CD4-positive, CD25-positive, alpha-beta regulatory T cell (primary cell): ENCODE results near the gene EFHC1. TPM values are rescaled to one million over a fixed set of nuclear protein-coding genes. Genes with fewer than 3 reads are reported as not detected.

Source experiments
- ATAC-seq, 2 donors: fragments of 150-1000 bp; cut with Tn5 transposase; one replicate each; pipeline ENCODE4 v1.10.0; 2021; ENCODE audit warnings: low read depth in 2 of 2, moderate number of reproducible peaks in 2 of 2, moderate library complexity in 1 of 2
- DNase-seq, 3 donors: peaks; one replicate each; pipeline versions ENCODE4 v3.0.0 to v3.0.0-alpha.2; 2012 to 2022; ENCODE audit warnings: mixed read lengths in 1 of 3
- H3K27ac ChIP-seq: one replicate; pipeline ENCODE4 v1.7.0; 2013; ENCODE audit warnings: mild to moderate bottlenecking, low read length; ENCODE audit not compliant: insufficient read depth, poor library complexity, severe bottlenecking
- H3K27me3 ChIP-seq: one replicate; pipeline ENCODE4 v1.7.0; 2013; ENCODE audit warnings: low read length; ENCODE audit not compliant: control insufficient read depth, insufficient read depth
- H3K36me3 ChIP-seq: one replicate; pipeline ENCODE4 v1.7.0; 2013; ENCODE audit warnings: mild to moderate bottlenecking, low read length, moderate library complexity; ENCODE audit not compliant: control insufficient read depth, insufficient read depth
- H3K4me1 ChIP-seq: 2 replicates; pipeline ENCODE4 v1.7.0; 2013; ENCODE audit warnings: mild to moderate bottlenecking, low read length; ENCODE audit not compliant: insufficient read depth, control insufficient read depth, poor library complexity, severe bottlenecking
- H3K4me3 ChIP-seq: one replicate; pipeline ENCODE4 v1.7.0; 2013; ENCODE audit warnings: low read depth, mild to moderate bottlenecking, low read length, moderate library complexity
- H3K9me3 ChIP-seq, 2 experiments: 1 replicate in 1 of 2; 2 replicates in 1 of 2; pipeline ENCODE4 v1.7.0; 2013; ENCODE audit warnings: low read length in 2 of 2, mild to moderate bottlenecking in 1 of 2, moderate library complexity in 1 of 2; ENCODE audit not compliant: control insufficient read depth in 2 of 2
- H3K27ac Mint-ChIP-seq, 3 donors: one replicate each; pipeline ENCODE4 v1.8.0; 2020 to 2022; ENCODE audit warnings: mild to moderate bottlenecking in 3 of 3, mixed read lengths in 3 of 3, moderate library complexity in 2 of 3
- H3K27me3 Mint-ChIP-seq: one replicate; pipeline ENCODE4 v1.8.0; 2022; ENCODE audit warnings: mild to moderate bottlenecking, mixed read lengths
- H3K36me3 Mint-ChIP-seq: one replicate; pipeline ENCODE4 v1.8.0; 2020; ENCODE audit warnings: mixed read lengths
- H3K4me1 Mint-ChIP-seq, 4 donors: one replicate each; pipeline ENCODE4 v1.8.0; 2020 to 2022; ENCODE audit warnings: mixed read lengths in 4 of 4, mild to moderate bottlenecking in 1 of 4
- H3K4me3 Mint-ChIP-seq, 4 donors: one replicate each; pipeline ENCODE4 v1.8.0; 2020 to 2022; ENCODE audit warnings: mild to moderate bottlenecking in 4 of 4, mixed read lengths in 4 of 4, moderate library complexity in 3 of 4
- H3K9me3 Mint-ChIP-seq, 7 donors: one replicate each; pipeline ENCODE4 v1.8.0; 2020 to 2022; ENCODE audit warnings: mixed read lengths in 7 of 7, mild to moderate bottlenecking in 3 of 7, moderate library complexity in 2 of 7
- polyA plus RNA-seq, 4 donors: library from polyadenylated mRNA; unstranded; fragments of 300-500 nt; fragmentation: Illumina TruSeq; gene quantifications; one replicate each; pipeline ENCODE4 v1.2.3, GENCODE V29; 2021
- total RNA-seq: library from RNA; stranded (reverse); gene quantifications from one replicate; pipeline ENCODE4 v1.2.3, GENCODE V29; 2022

Gene EFHC1
- total and polyA plus RNA-seq, 5 donors from 2014 or later = 0.32 to 4.4 (median 2.1) TPM; not detected in 1

- H3K4me3 Mint-ChIP-seq = no peak overlapping the region
- peak overlapping the region in 1 of 3 donors; percentile 35 for H3K27ac Mint-ChIP-seq
- Histone ChIP-seq H3K9me3 (no peaks in the 10 kb centered on the region), H3K27me3 (no peaks in the 10 kb centered on the region), H3K27ac (no peak overlapping the region), H3K4me3 (no peak overlapping the region), H3K4me1 (peaks cover 9% of the 10 kb centered on the region), H3K36me3 (peaks cover 3% of the 10 kb centered on the region)
- no peak for ATAC-seq
- no peaks in the 10 kb centered on the region for H3K9me3 Mint-ChIP-seq
- peaks cover 15 to 40% (median 18%) of the 10 kb centered on the region in 4 donors for H3K4me1 Mint-ChIP-seq
- peaks cover 19% of the 10 kb centered on the region for H3K36me3 Mint-ChIP-seq
- H3K27me3 Mint-ChIP-seq = no peaks in the 10 kb centered on the region
- no peak for DNase-seq
Observed at GRCh38 chr6:52533491-52533890, 113.3 kb downstream of the EFHC1 start.

- Histone ChIP-seq H3K27me3 (no peaks in the 10 kb centered on the region), H3K9me3 (no peaks in the 10 kb centered on the region), H3K4me3 (no peak overlapping the region), H3K27ac (no peak overlapping the region), H3K4me1 (peaks cover 9% of the 10 kb centered on the region), H3K36me3 (peaks cover 3% of the 10 kb centered on the region)
- peaks cover 17 to 41% (median 19%) of the 10 kb centered on the region in 4 donors for H3K4me1 Mint-ChIP-seq
- H3K9me3 Mint-ChIP-seq = no peaks in the 10 kb centered on the region
- ATAC-seq (no peak), DNase-seq (no peak)
- H3K36me3 Mint-ChIP-seq = peaks cover 19% of the 10 kb centered on the region
- no peak overlapping the region for H3K4me3 Mint-ChIP-seq
- no peaks in the 10 kb centered on the region for H3K27me3 Mint-ChIP-seq
- no peak overlapping the region for H3K27ac Mint-ChIP-seq
Observed at GRCh38 chr6:52534363-52534762, 114.2 kb downstream of the EFHC1 start.

DNA sequence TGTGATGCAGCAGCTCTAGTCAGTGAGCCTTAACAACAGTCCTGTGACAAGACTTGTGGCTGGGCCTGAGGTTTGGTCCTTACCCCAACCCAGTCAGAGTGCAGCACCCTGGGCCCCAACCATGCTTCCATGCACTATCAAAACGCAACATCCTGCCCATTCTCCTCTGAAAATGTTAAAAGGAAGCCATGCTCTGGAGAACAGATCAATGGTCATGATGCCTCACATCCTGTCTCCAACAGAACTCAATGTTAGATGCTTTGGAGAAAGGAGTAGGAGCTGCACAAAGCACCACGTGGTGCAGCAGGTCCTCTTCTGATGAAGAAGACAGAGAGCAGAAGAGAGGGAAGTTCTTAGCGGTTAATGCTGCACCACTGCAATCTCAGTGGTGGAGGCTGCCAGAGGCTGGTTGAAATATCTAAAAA lies 114.8 kb downstream of the EFHC1 start:
- no peaks in the 10 kb centered on the region for H3K9me3 ChIP-seq
- no peaks in the 10 kb centered on the region for H3K27me3 Mint-ChIP-seq
- peaks cover 9% of the 10 kb centered on the region for H3K4me1 ChIP-seq
- DNase-seq (peak in 1 of 3 donors; percentile 23), ATAC-seq (no peak)
- H3K36me3 Mint-ChIP-seq = peaks cover 19% of the 10 kb centered on the region
- no peak overlapping the region for H3K4me3 Mint-ChIP-seq
- peaks cover 3% of the 10 kb centered on the region for H3K36me3 ChIP-seq
- no peak overlapping the region for H3K27ac Mint-ChIP-seq
- no peak overlapping the region for H3K27ac ChIP-seq
- H3K27me3 ChIP-seq = no peaks in the 10 kb centered on the region
- H3K4me3 ChIP-seq = no peak overlapping the region
- peaks cover 17 to 41% (median 22%) of the 10 kb centered on the region in 4 donors for H3K4me1 Mint-ChIP-seq
- H3K9me3 Mint-ChIP-seq = no peaks in the 10 kb centered on the region

GRCh38 chr6:52535711-52536423 lies 115.7 kb downstream of the EFHC1 start:
- Histone ChIP-seq H3K4me3 (no peak overlapping the region), H3K27me3 (no peaks in the 10 kb centered on the region), H3K27ac (no peak overlapping the region), H3K9me3 (no peaks in the 10 kb centered on the region), H3K36me3 (peaks cover 3% of the 10 kb centered on the region), H3K4me1 (peaks cover 9% of the 10 kb centered on the region)
- peaks cover 17 to 41% (median 28%) of the 10 kb centered on the region in 4 donors for H3K4me1 Mint-ChIP-seq
- ATAC-seq (no peak), DNase-seq (no peak)
- no peak overlapping the region for H3K4me3 Mint-ChIP-seq
- peaks cover 12% of the 10 kb centered on the region for H3K36me3 Mint-ChIP-seq
- no peaks in the 10 kb centered on the region for H3K27me3 Mint-ChIP-seq
- peak overlapping the region in 1 of 3 donors; percentile 62 for H3K27ac Mint-ChIP-seq
- no peaks in the 10 kb centered on the region for H3K9me3 Mint-ChIP-seq

GRCh38 chr6:52536424-52536916 lies 116.3 kb downstream of the EFHC1 start:
- no peaks in the 10 kb centered on the region for H3K27me3 ChIP-seq
- H3K9me3 ChIP-seq = no peaks in the 10 kb centered on the region
- H3K36me3 ChIP-seq = peaks cover 3% of the 10 kb centered on the region
- no peak overlapping the region for H3K4me3 ChIP-seq
- ATAC-seq (no peak), DNase-seq (no peak)
- Mint-ChIP-seq H3K9me3 (no peaks in the 10 kb centered on the region), H3K27me3 (no peaks in the 10 kb centered on the region), H3K4me3 (no peak overlapping the region), H3K4me1 (peaks cover 17 to 41% (median 31%) of the 10 kb centered on the region in 4 donors), H3K36me3 (peaks cover 9% of the 10 kb centered on the region), H3K27ac (peak overlapping the region in 1 of 3 donors; percentile 62)
- H3K4me1 ChIP-seq = peaks cover 9% of the 10 kb centered on the region
- H3K27ac ChIP-seq = no peak overlapping the region

GRCh38 chr6:52537001-52537753 lies 117.0 kb downstream of the EFHC1 start:
- Histone ChIP-seq H3K9me3 (no peaks in the 10 kb centered on the region), H3K27me3 (no peaks in the 10 kb centered on the region), H3K36me3 (peaks cover 3% of the 10 kb centered on the region), H3K27ac (no peak overlapping the region), H3K4me3 (no peak overlapping the region), H3K4me1 (peaks cover 9% of the 10 kb centered on the region)
- peaks cover 9% of the 10 kb centered on the region for H3K36me3 Mint-ChIP-seq
- no peak overlapping the region for H3K4me3 Mint-ChIP-seq
- H3K27me3 Mint-ChIP-seq = no peaks in the 10 kb centered on the region
- H3K4me1 Mint-ChIP-seq = peaks cover 17 to 38% (median 31%) of the 10 kb centered on the region in 4 donors
- peak in 1 of 3 donors; percentile 26 for DNase-seq
- peak overlapping the region; percentile 13 to 39 (median 19) for H3K27ac Mint-ChIP-seq
- ATAC-seq = peak; percentile 22 to 41
- no peaks in the 10 kb centered on the region for H3K9me3 Mint-ChIP-seq

DNA sequence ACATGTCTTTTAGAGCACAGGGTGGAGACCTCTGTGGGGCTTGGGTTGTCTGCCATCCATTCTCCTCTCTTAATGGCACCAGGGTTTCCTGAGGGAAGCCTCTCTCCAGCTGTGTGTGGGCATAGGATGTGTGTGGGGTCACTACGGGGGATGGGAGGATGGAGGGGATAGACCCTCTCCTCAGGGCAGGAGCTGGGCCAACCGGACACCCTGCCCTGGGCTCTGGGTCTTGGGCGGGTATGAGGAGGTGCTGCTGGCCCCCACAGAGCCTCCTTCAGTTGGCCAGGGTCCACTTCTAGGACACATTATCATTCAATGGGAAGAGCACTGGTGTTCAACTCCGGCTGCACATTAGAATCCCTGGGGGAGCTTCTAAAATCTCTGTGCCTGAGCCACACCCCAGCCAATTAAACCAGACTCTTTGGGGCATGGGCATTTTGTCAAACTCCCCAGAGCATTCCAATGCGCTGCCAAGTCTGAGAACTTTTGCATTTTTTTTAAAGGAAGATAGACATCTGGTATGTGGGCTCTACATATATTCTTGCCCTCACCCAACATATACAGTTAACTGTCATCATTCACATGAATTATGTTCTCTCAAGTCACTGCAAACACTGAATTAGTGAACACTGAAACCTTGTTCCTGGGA lies 118.2 kb downstream of the EFHC1 start:
- Mint-ChIP-seq H3K4me3 (no peak overlapping the region), H3K36me3 (peaks cover 9% of the 10 kb centered on the region), H3K4me1 (peaks cover 17 to 38% (median 31%) of the 10 kb centered on the region in 4 donors), H3K9me3 (no peaks in the 10 kb centered on the region), H3K27me3 (no peaks in the 10 kb centered on the region), H3K27ac (peak overlapping the region in 1 of 3 donors; percentile 19)
- Histone ChIP-seq H3K4me3 (no peak overlapping the region), H3K4me1 (peaks cover 9% of the 10 kb centered on the region), H3K27ac (no peak overlapping the region), H3K9me3 (no peaks in the 10 kb centered on the region), H3K27me3 (no peaks in the 10 kb centered on the region), H3K36me3 (peaks cover 3% of the 10 kb centered on the region)
- ATAC-seq (no peak), DNase-seq (no peak)
